CD4-positive, alpha-beta memory T cell (primary cell): ENCODE data around the gene FSCN2. TPM values are rescaled to one million over a fixed set of nuclear protein-coding genes. Genes with fewer than 3 reads are reported as not detected.
"Not testable (repeated sequence)": the region's sequence is repeated elsewhere in the genome, so short reads cannot be mapped to it uniquely, and the experiment has no call there.

Source experiments
- CTCF ChIA-PET: fragments of 350-600 bp; sonication (Branson Sonifier 250); formaldehyde crosslinking; loops from one replicate; lab custom pipeline; 2021; ENCODE audit warnings: inconsistent platforms; ENCODE audit not compliant: partially characterized antibody; lab: Charles Lee
- POLR2A ChIA-PET: fragments of 350-600 bp; sonication (Branson Sonifier 250); formaldehyde crosslinking; loops from one replicate; lab custom pipeline; 2021; ENCODE audit not compliant: partially characterized antibody; lab: Charles Lee
- DNase-seq, 5 donors: peaks; one replicate each; pipeline versions ENCODE4 v3.0.0 to v3.0.0-alpha.2; 2020 to 2022; ENCODE audit warnings: mixed read lengths in 1 of 5
- H3K27ac ChIP-seq: one replicate; pipeline ENCODE4 v1.7.0; 2013; ENCODE audit warnings: low read depth, low read length
- H3K27me3 ChIP-seq: 2 replicates; pipeline ENCODE4 v1.7.0; 2013; ENCODE audit warnings: mild to moderate bottlenecking, low read length, moderate library complexity; ENCODE audit not compliant: insufficient read depth
- H3K36me3 ChIP-seq: 2 replicates; pipeline ENCODE4 v1.7.0; 2013; ENCODE audit warnings: mild to moderate bottlenecking, low read length, moderate library complexity; ENCODE audit not compliant: insufficient read depth
- H3K4me1 ChIP-seq: 2 replicates; pipeline ENCODE4 v1.7.0; 2013; ENCODE audit warnings: mild to moderate bottlenecking, low read length, moderate library complexity; ENCODE audit not compliant: insufficient read depth
- H3K4me3 ChIP-seq, 2 donors: one replicate each; pipeline ENCODE4 v1.7.0; 2013; ENCODE audit warnings: low read length in 2 of 2, mild to moderate bottlenecking in 1 of 2
- H3K9me3 ChIP-seq, 2 donors: one replicate each; pipeline ENCODE4 v1.7.0; 2013; ENCODE audit warnings: low read length in 2 of 2, control low read depth in 1 of 2; ENCODE audit not compliant: control insufficient read depth in 1 of 2
- H3K27ac Mint-ChIP-seq, 7 donors: one replicate each; pipeline ENCODE4 v1.8.0; 2020 to 2021; ENCODE audit warnings: mixed read lengths in 7 of 7, mild to moderate bottlenecking in 6 of 7, inconsistent platforms in 3 of 7, moderate library complexity in 3 of 7
- H3K27me3 Mint-ChIP-seq, 2 donors: one replicate each; pipeline ENCODE4 v1.8.0; 2020 to 2021; ENCODE audit warnings: mixed read lengths in 2 of 2
- H3K36me3 Mint-ChIP-seq, 2 donors: one replicate each; pipeline ENCODE4 v1.8.0; 2020 to 2021; ENCODE audit warnings: mixed read lengths in 2 of 2, inconsistent platforms in 1 of 2, mild to moderate bottlenecking in 1 of 2
- H3K4me1 Mint-ChIP-seq, 4 donors: one replicate each; pipeline ENCODE4 v1.8.0; 2020 to 2021; ENCODE audit warnings: mixed read lengths in 4 of 4, mild to moderate bottlenecking in 1 of 4
- H3K4me3 Mint-ChIP-seq, 8 donors: one replicate each; pipeline ENCODE4 v1.8.0; 2020 to 2021; ENCODE audit warnings: mixed read lengths in 8 of 8, mild to moderate bottlenecking in 7 of 8, moderate library complexity in 6 of 8, inconsistent platforms in 3 of 8
- H3K9me3 Mint-ChIP-seq, 8 donors: one replicate each; pipeline ENCODE4 v1.8.0; 2020 to 2021; ENCODE audit warnings: mixed read lengths in 8 of 8, mild to moderate bottlenecking in 5 of 8, inconsistent platforms in 3 of 8, moderate library complexity in 1 of 8
- intact Hi-C: fragments of 100-400 bp; cut with micrococcal nuclease; formaldehyde crosslinking; loops from one replicate; pipeline ENCODE4 v1.15.1; 2023
- polyA plus RNA-seq, 2 donors: library from polyadenylated mRNA; unstranded; fragments of 300-500 nt; fragmentation: Illumina TruSeq; gene quantifications; one replicate each; pipeline ENCODE4 v1.2.3, GENCODE V29; 2021
- total RNA-seq, 2 experiments: library from RNA; stranded (reverse); gene quantifications; one replicate each; pipeline ENCODE4 v1.2.3, GENCODE V29; 2021

FSCN2 gene
- total and polyA plus RNA-seq, 4 experiments from 2014 or later = 0.20 to 1.0 (median 0.75) TPM; not detected in 1

- Histone ChIP-seq H3K4me1 (no peaks in the 10 kb centered on the region), H3K27me3 (no peaks in the 10 kb centered on the region), H3K4me3 (no peak overlapping the region), H3K9me3 (no peaks in the 10 kb centered on the region), H3K27ac (no peak overlapping the region), H3K36me3 (no peaks in the 10 kb centered on the region)
- POLR2A ChIA-PET = no interaction called here
- Mint-ChIP-seq H3K4me3 (no peak overlapping the region), H3K9me3 (no peaks in the 10 kb centered on the region), H3K4me1 (peaks cover 0 to 4% (median 0%) of the 10 kb centered on the region in 4 donors), H3K27ac (no peak overlapping the region), H3K27me3 (peaks cover 0 to 4% of the 10 kb centered on the region in 2 donors), H3K36me3 (no peaks in the 10 kb centered on the region)
- no peak for DNase-seq
- intact Hi-C loops = no loop called here
- CTCF ChIA-PET = no interaction called here
Observed at GRCh38 chr17:81526662-81527571, 1.3 kb upstream of the FSCN2 start.

GRCh38 chr17:81528384-81528650 lies 140 bp downstream of the FSCN2 start:
- DNase-seq = no peak
- peaks cover 0 to 4% (median 0%) of the 10 kb centered on the region in 4 donors for H3K4me1 Mint-ChIP-seq

GRCh38 chr17:81528651-81529436 lies 667 bp downstream of the FSCN2 start:
- Mint-ChIP-seq H3K27me3 (peaks cover 4% of the 10 kb centered on the region in 2 donors), H3K9me3 (no peaks in the 10 kb centered on the region), H3K4me3 (no peak overlapping the region), H3K4me1 (peaks cover 0 to 4% (median 0%) of the 10 kb centered on the region in 4 donors), H3K27ac (no peak overlapping the region), H3K36me3 (no peaks in the 10 kb centered on the region)
- CTCF ChIA-PET = no interaction called here
- no peaks in the 10 kb centered on the region for H3K36me3 ChIP-seq
- DNase-seq = no peak
- H3K27ac ChIP-seq = no peak overlapping the region
- POLR2A ChIA-PET = no interaction called here
- H3K9me3 ChIP-seq = no peaks in the 10 kb centered on the region
- intact Hi-C loops = no loop called here
- H3K4me3 ChIP-seq = no peak overlapping the region
- no peaks in the 10 kb centered on the region for H3K4me1 ChIP-seq
- H3K27me3 ChIP-seq = no peaks in the 10 kb centered on the region

More at GRCh38 chr17:81528384-81528650, 140 bp downstream of the FSCN2 start:
- ChIA-PET POLR2A (no interaction called here), CTCF (no interaction called here)
- Mint-ChIP-seq H3K9me3 (no peaks in the 10 kb centered on the region), H3K36me3 (no peaks in the 10 kb centered on the region), H3K27ac (no peak overlapping the region), H3K4me3 (no peak overlapping the region), H3K27me3 (peaks cover 3 to 4% of the 10 kb centered on the region in 2 donors)
- H3K27ac ChIP-seq = no peak overlapping the region
- no peak overlapping the region for H3K4me3 ChIP-seq
- H3K9me3 ChIP-seq = no peaks in the 10 kb centered on the region
- no peaks in the 10 kb centered on the region for H3K36me3 ChIP-seq
- H3K27me3 ChIP-seq = no peaks in the 10 kb centered on the region
- H3K4me1 ChIP-seq = no peaks in the 10 kb centered on the region
- intact Hi-C loops = no loop called here

GRCh38 chr17:81529437-81529803 lies 1.2 kb downstream of the FSCN2 start:
- Histone ChIP-seq H3K36me3 (no peaks in the 10 kb centered on the region), H3K27ac (no peak overlapping the region), H3K4me3 (no peak overlapping the region), H3K4me1 (no peaks in the 10 kb centered on the region), H3K9me3 (no peaks in the 10 kb centered on the region), H3K27me3 (no peaks in the 10 kb centered on the region)
- POLR2A ChIA-PET = no interaction called here
- Mint-ChIP-seq H3K4me1 (peaks cover 0 to 4% (median 0%) of the 10 kb centered on the region in 4 donors), H3K36me3 (no peaks in the 10 kb centered on the region), H3K27ac (no peak overlapping the region), H3K9me3 (no peaks in the 10 kb centered on the region), H3K27me3 (peaks cover 4% of the 10 kb centered on the region in 2 donors), H3K4me3 (no peak overlapping the region)
- no peak for DNase-seq
- intact Hi-C loops = no loop called here
- CTCF ChIA-PET = no interaction called here

- intact Hi-C loops, H3K36me3 ChIP-seq, DNase-seq, POLR2A ChIA-PET, H3K27ac ChIP-seq, H3K27me3 Mint-ChIP-seq, H3K4me1 Mint-ChIP-seq, H3K9me3 ChIP-seq, H3K4me3 ChIP-seq, H3K27ac Mint-ChIP-seq, CTCF ChIA-PET, H3K4me3 Mint-ChIP-seq, H3K9me3 Mint-ChIP-seq, H3K36me3 Mint-ChIP-seq, H3K4me1 ChIP-seq, H3K27me3 ChIP-seq: not testable (repeated sequence)
Observed at GRCh38 chr17:81531013-81531412, 2.8 kb downstream of the FSCN2 start.

- H3K9me3 Mint-ChIP-seq, H3K4me1 Mint-ChIP-seq, H3K27me3 Mint-ChIP-seq, CTCF ChIA-PET, H3K27ac Mint-ChIP-seq, H3K27ac ChIP-seq, H3K36me3 ChIP-seq, POLR2A ChIA-PET, H3K27me3 ChIP-seq, H3K4me3 ChIP-seq, H3K9me3 ChIP-seq, H3K4me3 Mint-ChIP-seq, H3K4me1 ChIP-seq, intact Hi-C loops, H3K36me3 Mint-ChIP-seq, DNase-seq: not testable (repeated sequence)
Observed at GRCh38 chr17:81531998-81532404, 3.8 kb downstream of the FSCN2 start.

GRCh38 chr17:81532490-81533287 lies 4.5 kb downstream of the FSCN2 start:
- intact Hi-C loops = no loop called here
- Mint-ChIP-seq H3K9me3 (no peaks in the 10 kb centered on the region), H3K4me1 (no peaks in the 10 kb centered on the region), H3K36me3 (no peaks in the 10 kb centered on the region), H3K27ac (no peak overlapping the region), H3K27me3 (peaks cover 4 to 5% of the 10 kb centered on the region in 2 donors), H3K4me3 (no peak overlapping the region)
- ChIA-PET POLR2A (interaction anchor here (1.1 kb wide), 1 partner anchor 13 kb away, joined by 3 read pairs; no protein-coding TSS in a partner anchor), CTCF (no interaction called here)
- H3K27ac ChIP-seq = no peak overlapping the region
- H3K4me1 ChIP-seq = peaks cover 7% of the 10 kb centered on the region
- DNase-seq = no peak
- H3K4me3 ChIP-seq = no peak overlapping the region
- H3K36me3 ChIP-seq = no peaks in the 10 kb centered on the region
- no peaks in the 10 kb centered on the region for H3K9me3 ChIP-seq
- peaks cover 3% of the 10 kb centered on the region for H3K27me3 ChIP-seq
